Liver (tissue), 3 donors: ENCODE measurements around the gene PCP4L1.

Experiments used
- CTCF ChIP-seq: fragments of 150-350 bp; IDR thresholded peaks from 2 replicates; pipeline ENCODE4 v1.5.1; 2017; ENCODE audit warnings: improper control_type of control experiment, low read depth, low read length; ENCODE audit not compliant: missing input control
- EGR1 ChIP-seq, 2 donors: IDR thresholded peaks; 2 replicates each; pipeline ENCODE4 v1.6.1; 2016 to 2018; ENCODE audit warnings: antibody characterized with exemption in 2 of 2, low read depth in 2 of 2
- RAD21 ChIP-seq, 2 donors: IDR thresholded peaks; 2 replicates each; pipeline ENCODE4 v1.6.1; 2016; ENCODE audit warnings: antibody characterized with exemption in 2 of 2, mild to moderate bottlenecking in 2 of 2
- TAF1 ChIP-seq: conservative IDR thresholded peaks from 2 replicates; pipeline ENCODE4 v1.6.1; 2016; ENCODE audit warnings: antibody characterized with exemption, mild to moderate bottlenecking
- donor health status: healthy.
- donor health status: healthy.

DNA sequence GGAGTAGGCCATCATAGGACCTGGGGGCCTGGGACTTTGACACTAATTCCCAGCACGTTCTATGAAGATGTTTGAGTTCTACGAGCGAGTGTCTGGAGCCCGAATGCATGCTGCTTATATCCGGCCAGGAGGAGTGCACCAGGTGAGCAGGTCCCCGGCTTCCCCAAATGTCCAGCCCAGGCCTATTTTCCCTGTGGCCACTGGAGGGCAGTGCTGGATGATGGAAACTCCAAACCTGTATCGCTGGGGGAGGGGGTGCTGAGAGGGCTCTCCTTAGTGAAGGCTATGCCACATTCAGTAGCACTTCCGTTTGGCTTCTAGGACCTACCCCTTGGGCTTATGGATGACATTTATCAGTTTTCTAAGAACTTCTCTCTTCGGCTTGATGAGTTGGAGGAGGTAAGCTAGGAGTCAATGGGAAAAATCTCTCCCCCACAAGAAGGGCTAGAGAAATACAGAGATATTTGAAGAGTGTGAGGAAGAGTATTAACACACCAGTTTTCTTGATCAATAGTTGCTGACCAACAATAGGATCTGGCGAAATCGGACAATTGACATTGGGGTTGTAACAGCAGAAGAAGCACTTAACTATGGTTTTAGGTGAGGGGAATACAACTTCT lies 48.6 kb upstream of the PCP4L1 start:
- peak; percentile 98 for TF ChIP-seq CTCF
- TF ChIP-seq EGR1 (IDR thresholded peaks at IDR 0.05; ENCODE audit: low read depth in 2 of 2), result no peak
- TF ChIP-seq RAD21 (IDR thresholded peaks at IDR 0.05), result peak; percentile 98
- no peak for TF ChIP-seq TAF1
